H1 (cell line): Measurements from ENCODE around the gene CDK5R1. TPM values are rescaled to one million over a fixed set of nuclear protein-coding genes. Genes with fewer than 3 reads are reported as not detected.

Source experiments
- CTCF ChIA-PET: fragments of 300-600 bp; sonication (Branson Sonifier 250); formaldehyde crosslinking; loops from one replicate; lab custom pipeline; 2021; ENCODE audit not compliant: partially characterized antibody; lab: Charles Lee
- POLR2A ChIA-PET: fragments of 300-600 bp; sonication (Branson Sonifier 250); formaldehyde crosslinking; loops from one replicate; lab custom pipeline; 2021; ENCODE audit warnings: inconsistent platforms; ENCODE audit not compliant: partially characterized antibody; lab: Charles Lee
- DNase-seq, 2 experiments: peaks; one replicate each; pipeline versions ENCODE4 v3.0.0 to v3.0.0-alpha.2; 2010 to 2022; ENCODE audit warnings: low spot score in 2 of 2, low read depth in 1 of 2, mixed read lengths in 1 of 2
- FAIRE-seq: peaks from 2 replicates; lab custom pipeline; 2011; peaks lifted over from hg19 to GRCh38; lab: Jason Lieb, UNC
- H2AFZ ChIP-seq: 2 replicates; pipeline ENCODE4 v1.8.1; 2012; ENCODE audit warnings: low read length, inconsistent platforms
- H2AK5ac ChIP-seq: 2 replicates; pipeline ENCODE4 v1.6.1; 2013; ENCODE audit warnings: low read depth, low read length
- H2BK120ac ChIP-seq: replicated peaks from 2 replicates; pipeline ENCODE3; 2013; ENCODE audit warnings: low read depth, low read length, inconsistent platforms
- H2BK12ac ChIP-seq: 2 replicates; pipeline ENCODE4 v1.6.1; 2013; ENCODE audit warnings: low read depth, low read length
- H2BK15ac ChIP-seq: 2 replicates; pipeline ENCODE4 v1.6.1; 2013; ENCODE audit warnings: low read length
- H2BK20ac ChIP-seq: 2 replicates; pipeline ENCODE4 v1.6.1; 2013; ENCODE audit warnings: low read length
- H2BK5ac ChIP-seq: 2 replicates; pipeline ENCODE4 v1.6.1; 2013; ENCODE audit warnings: low read depth, low read length
- H3K14ac ChIP-seq: 2 replicates; pipeline ENCODE4 v1.6.1; 2013; ENCODE audit warnings: inconsistent platforms; ENCODE audit not compliant: insufficient read length
- H3K18ac ChIP-seq: 2 replicates; pipeline ENCODE4 v1.6.1; 2013; ENCODE audit warnings: low read length; ENCODE audit errors: extremely low read depth
- H3K23ac ChIP-seq: 2 replicates; pipeline ENCODE4 v1.6.1; 2013; ENCODE audit warnings: inconsistent platforms; ENCODE audit not compliant: insufficient read length
- H3K23me2 ChIP-seq: 2 replicates; pipeline ENCODE4 v1.6.1; 2013; ENCODE audit warnings: low read depth, low read length
- H3K27ac ChIP-seq: 2 replicates; pipeline ENCODE4 v1.6.1; 2011; ENCODE audit warnings: low read depth, low read length, inconsistent platforms
- H3K27me3 ChIP-seq, 4 experiments: replicated peaks in 1 of 4; 1 replicate in 1 of 4; 2 replicates in 3 of 4; pipeline versions ENCODE4 v1.6.1 to v1.8.1; 2011 to 2013; ENCODE audit warnings: low read length in 3 of 4, mild to moderate bottlenecking in 3 of 4, inconsistent platforms in 2 of 4, mixed read lengths in 2 of 4, moderate library complexity in 1 of 4; ENCODE audit not compliant: control insufficient read depth in 3 of 4, insufficient read depth in 3 of 4; ENCODE audit errors: extremely low read depth in 1 of 4
- H3K36me3 ChIP-seq, 4 experiments: 2 replicates each; pipeline versions ENCODE4 v1.6.1 to v1.8.1; 2011 to 2013; ENCODE audit warnings: mild to moderate bottlenecking in 4 of 4, low read length in 3 of 4, moderate library complexity in 2 of 4, control low read depth in 1 of 4, inconsistent platforms in 1 of 4; ENCODE audit not compliant: insufficient read depth in 4 of 4, control insufficient read depth in 2 of 4
- H3K4ac ChIP-seq: replicated peaks from 2 replicates; pipeline ENCODE3; 2013; ENCODE audit warnings: low read length, low read depth, mixed read lengths, inconsistent platforms; ENCODE audit not compliant: insufficient read length
- H3K4me1 ChIP-seq, 4 experiments: replicated peaks in 1 of 4; 1 replicate in 1 of 4; 2 replicates in 3 of 4; pipeline versions ENCODE4 v1.6.1 to v1.8.1; 2011 to 2013; ENCODE audit warnings: low read length in 3 of 4, inconsistent platforms in 2 of 4, mixed read lengths in 1 of 4; ENCODE audit not compliant: insufficient read depth in 4 of 4, control insufficient read depth in 3 of 4
- H3K4me2 ChIP-seq, 2 experiments: 2 replicates each; pipeline versions ENCODE4 v1.6.1 to v1.8.1; 2011 to 2013; ENCODE audit warnings: low read depth in 2 of 2, low read length in 2 of 2, control low read depth in 1 of 2, inconsistent platforms in 1 of 2, mild to moderate bottlenecking in 1 of 2; ENCODE audit not compliant: insufficient read depth in 1 of 2
- H3K4me3 ChIP-seq, 4 experiments: fragments of 200-600, 300-600 bp in 1 of 4; sonication (generic), shearing (Covaris generic), sonication (Bioruptor Twin) in 1 of 4; 2 replicates each; pipeline versions ENCODE4 v1.5.1 to v1.8.1; 2011 to 2016; ENCODE audit warnings: low read length in 4 of 4, low read depth in 3 of 4, control low read depth in 2 of 4, inconsistent platforms in 2 of 4, mild to moderate bottlenecking in 2 of 4, mixed read lengths in 1 of 4, moderate library complexity in 1 of 4; ENCODE audit not compliant: insufficient read depth in 2 of 4; ENCODE audit errors: extremely low read depth in 1 of 4
- H3K56ac ChIP-seq: replicated peaks from 2 replicates; pipeline ENCODE3; 2013; ENCODE audit warnings: low read depth, mild to moderate bottlenecking, mixed read lengths, low read length, inconsistent platforms; ENCODE audit not compliant: insufficient read length
- H3K79me1 ChIP-seq: 2 replicates; pipeline ENCODE4 v1.6.1; 2013; ENCODE audit warnings: low read depth, low read length, control low read depth
- H3K79me2 ChIP-seq, 2 experiments: 2 replicates each; pipeline versions ENCODE4 v1.6.1 to v1.8.1; 2012 to 2013; ENCODE audit warnings: low read length in 2 of 2, mild to moderate bottlenecking in 2 of 2, inconsistent platforms in 1 of 2; ENCODE audit not compliant: insufficient read depth in 2 of 2, control insufficient read depth in 1 of 2
- H3K9ac ChIP-seq, 4 experiments: replicated peaks in 1 of 4; 1 replicate in 1 of 4; 2 replicates in 3 of 4; pipeline versions ENCODE4 v1.6.1 to v1.8.1; 2011 to 2013; ENCODE audit warnings: low read depth in 3 of 4, low read length in 3 of 4, control low read depth in 2 of 4, mild to moderate bottlenecking in 2 of 4, moderate library complexity in 2 of 4, inconsistent platforms in 1 of 4; ENCODE audit errors: extremely low read depth in 1 of 4
- H3K9me3 ChIP-seq, 2 experiments: 2 replicates each; pipeline versions ENCODE4 v1.6.1 to v1.8.1; 2012 to 2013; ENCODE audit warnings: mild to moderate bottlenecking in 2 of 2, moderate library complexity in 2 of 2, control low read depth in 1 of 2, inconsistent platforms in 1 of 2, low read depth in 1 of 2, low read length in 1 of 2, mixed read lengths in 1 of 2; ENCODE audit not compliant: insufficient read depth in 2 of 2
- H4K20me1 ChIP-seq, 2 experiments: replicated peaks in 1 of 2; 2 replicates each; pipeline versions ENCODE3 to v1.8.1; 2011 to 2013; ENCODE audit warnings: inconsistent platforms in 2 of 2, low read length in 2 of 2, mild to moderate bottlenecking in 1 of 2; ENCODE audit not compliant: insufficient read depth in 2 of 2, control insufficient read depth in 1 of 2
- H4K5ac ChIP-seq: 2 replicates; pipeline ENCODE4 v1.6.1; 2013; ENCODE audit warnings: low read length, low read depth, mixed read lengths, inconsistent platforms; ENCODE audit not compliant: insufficient read length
- H4K8ac ChIP-seq: 2 replicates; pipeline ENCODE4 v1.8.0; 2013; ENCODE audit warnings: mild to moderate bottlenecking, moderate library complexity, low read length, inconsistent platforms; ENCODE audit not compliant: insufficient read depth; ENCODE audit errors: extremely low read depth
- H4K91ac ChIP-seq: replicated peaks from 2 replicates; pipeline ENCODE3; 2013; ENCODE audit warnings: low read length, mixed read lengths, inconsistent platforms; ENCODE audit not compliant: insufficient read length
- KDM5A ChIP-seq: fragments of 200-600 bp; IDR thresholded peaks from 2 replicates; pipeline ENCODE4 v1.7.1; 2012; ENCODE audit warnings: mild to moderate bottlenecking, low read length, inconsistent platforms, mixed read lengths
- POU5F1 ChIP-seq: IDR thresholded peaks from 2 replicates; pipeline ENCODE4 v1.6.1; 2011; ENCODE audit warnings: low read depth, mild to moderate bottlenecking, low read length, moderate library complexity
- SIN3A ChIP-seq, 2 experiments: IDR thresholded peaks in 1 of 2; conservative IDR thresholded peaks in 1 of 2; 2 replicates each; pipeline ENCODE4 v1.6.1; 2011 to 2012; ENCODE audit warnings: low read length in 2 of 2, improper control_type of control experiment in 1 of 2, low read depth in 1 of 2, mild to moderate bottlenecking in 1 of 2
- TAF7 ChIP-seq: optimal IDR thresholded peaks from 2 replicates; pipeline ENCODE3; 2011; ENCODE audit warnings: low read depth, mild to moderate bottlenecking, inconsistent platforms, low read length, moderate library complexity, borderline replicate concordance
- WGBS, 2 experiments: shearing (Covaris generic) in 1 of 2; methylation state at CpG; one replicate each; pipeline versions ENCODE4 v1.1.6 to v1.1.7; 2013 to 2015; ENCODE audit warnings: low lambda C conversion rate in 2 of 2, mixed read lengths in 2 of 2, inconsistent platforms in 1 of 2, low coverage in 1 of 2, missing lambda C conversion rate in 1 of 2; ENCODE audit not compliant: insufficient replicate concordance in 2 of 2, insufficient coverage in 1 of 2, insufficient read length in 1 of 2; ENCODE audit errors: extremely low coverage in 1 of 2, missing lambda C conversion rate in 1 of 2; 5-methylcytosine and 5-hydroxymethylcytosine counted together
- polyA plus RNA-seq, 7 experiments: library from polyadenylated mRNA; depleted of rRNA in 3 of 7; stranded (reverse) in 5 of 7; unstranded in 2 of 7; fragments of >200 nt in 5 of 7; fragments of 200-250 nt in 2 of 7; gene quantifications; 1 replicate in 5 of 7; 2 replicates in 1 of 7; 4 replicates in 1 of 7; pipeline versions ENCODE4 v1.2.1 to v1.2.3, GENCODE V29; 2011 to 2013; ENCODE audit warnings: missing spikeins in 2 of 7, mixed read lengths in 2 of 7
- total RNA-seq: library from RNA; stranded (reverse); fragmentation: NEBNext Ultra II Directional; extraction: Animal tissue kit (Norgen Biotek cat#: 25700); gene quantifications from 2 replicates; pipeline ENCODE4 v1.2.1, GENCODE V29; 2021
- TF ChIP-seq, protein P1 (sequence below): IDR thresholded peaks from 2 replicates; pipeline ENCODE4 v1.6.1; 2012; ENCODE audit warnings: low read length, inconsistent platforms

Gene CDK5R1
- total and polyA plus RNA-seq, 2 of the 8 experiments (the other 6 are each of a cell fraction or from before 2014, with no cell fraction given) = 2.7 to 9.9 TPM

DNA sequence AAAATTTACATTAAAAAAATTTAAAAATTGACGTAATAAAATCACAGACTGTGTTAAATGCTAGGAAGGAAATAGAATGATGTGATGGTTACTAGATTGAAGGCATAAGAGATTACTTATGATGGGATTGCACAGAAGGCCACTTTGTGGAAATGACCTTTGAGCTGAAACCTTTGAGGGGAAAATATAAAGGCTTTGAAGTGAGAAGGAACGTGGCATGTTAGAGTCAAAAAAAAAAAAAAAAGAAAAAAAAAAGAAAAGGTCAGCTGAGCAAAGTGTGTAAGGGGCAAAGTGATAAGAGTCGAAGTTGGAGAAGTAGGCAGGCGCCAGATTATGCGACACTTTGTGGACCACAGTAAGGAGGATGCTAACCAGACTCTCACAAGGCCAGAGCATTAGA is 46.1 kb upstream of the CDK5R1 start:
- Histone ChIP-seq H4K20me1 (peaks cover 3 to 5% of the 10 kb centered on the region in 2 experiments), H2BK120ac (no peak overlapping the region), H2BK12ac (no peak overlapping the region), H2BK5ac (no peak overlapping the region), H3K14ac (no peak overlapping the region), H3K18ac (no peak overlapping the region), H3K79me2 (peaks cover 9 to 11% of the 10 kb centered on the region in 2 experiments), H2AK5ac (no peak overlapping the region), H3K56ac (no peak overlapping the region), H3K79me1 (no peaks in the 10 kb centered on the region; the same call in 1 of the 2 replicates), H3K4me1 (peaks cover 0 to 4% (median 1%) of the 10 kb centered on the region in 4 experiments; a peak in 2 of 7 replicates), H3K36me3 (no peaks in the 10 kb centered on the region), H3K23me2 (no peaks in the 10 kb centered on the region), H4K91ac (no peak overlapping the region), H3K27me3 (peaks cover 0 to 2% (median 0%) of the 10 kb centered on the region in 4 experiments; a peak in 1 of 7 replicates), H3K9ac (no peak overlapping the region), H3K27ac (no peak overlapping the region), H4K5ac (no peak overlapping the region), H2BK15ac (no peak overlapping the region), H4K8ac (no peak overlapping the region), H2AFZ (no peak overlapping the region), H2BK20ac (no peak overlapping the region), H3K4me2 (no peak overlapping the region), H3K9me3 (peaks cover 9% of the 10 kb centered on the region in 2 experiments; a peak in 3 of 4 replicates), H3K4me3 (no peak overlapping the region), H3K4ac (no peak overlapping the region), H3K23ac (no peak overlapping the region)
- CTCF ChIA-PET = interaction anchor here (0.7 to 1.5 kb wide), 2 partner anchors 41 to 343 kb away, joined by 3 to 4 read pairs; no protein-coding TSS in a partner anchor
- DNase-seq (no peak), FAIRE-seq (no peak)
- TF ChIP-seq SIN3A (conservative IDR thresholded peaks at IDR 0.05 in 1 of 2, IDR thresholded peaks at IDR 0.05 in 1 of 2; ENCODE audit: low read depth in 1 of 2, low read length in 2 of 2) (no peak), POU5F1 (no peak), TAF7 (no peak), KDM5A (no peak)
- TF ChIP-seq, protein P1, sequence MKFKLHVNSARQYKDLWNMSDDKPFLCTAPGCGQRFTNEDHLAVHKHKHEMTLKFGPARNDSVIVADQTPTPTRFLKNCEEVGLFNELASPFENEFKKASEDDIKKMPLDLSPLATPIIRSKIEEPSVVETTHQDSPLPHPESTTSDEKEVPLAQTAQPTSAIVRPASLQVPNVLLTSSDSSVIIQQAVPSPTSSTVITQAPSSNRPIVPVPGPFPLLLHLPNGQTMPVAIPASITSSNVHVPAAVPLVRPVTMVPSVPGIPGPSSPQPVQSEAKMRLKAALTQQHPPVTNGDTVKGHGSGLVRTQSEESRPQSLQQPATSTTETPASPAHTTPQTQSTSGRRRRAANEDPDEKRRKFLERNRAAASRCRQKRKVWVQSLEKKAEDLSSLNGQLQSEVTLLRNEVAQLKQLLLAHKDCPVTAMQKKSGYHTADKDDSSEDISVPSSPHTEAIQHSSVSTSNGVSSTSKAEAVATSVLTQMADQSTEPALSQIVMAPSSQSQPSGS = no peak
- POLR2A ChIA-PET = no interaction called here
- 90% methylated on average over 5 of the region's 5 CpGs; no CpG with 5 or more reads in 1 of the 2 experiments for WGBS, 2 experiments
